ENCODE data around the gene LLGL2.

The LLGL2 gene

GRCh38 chr17:75557075-75557851, 31.8 kb downstream of the LLGL2 start:
- TF ChIP-seq, protein P1, sequence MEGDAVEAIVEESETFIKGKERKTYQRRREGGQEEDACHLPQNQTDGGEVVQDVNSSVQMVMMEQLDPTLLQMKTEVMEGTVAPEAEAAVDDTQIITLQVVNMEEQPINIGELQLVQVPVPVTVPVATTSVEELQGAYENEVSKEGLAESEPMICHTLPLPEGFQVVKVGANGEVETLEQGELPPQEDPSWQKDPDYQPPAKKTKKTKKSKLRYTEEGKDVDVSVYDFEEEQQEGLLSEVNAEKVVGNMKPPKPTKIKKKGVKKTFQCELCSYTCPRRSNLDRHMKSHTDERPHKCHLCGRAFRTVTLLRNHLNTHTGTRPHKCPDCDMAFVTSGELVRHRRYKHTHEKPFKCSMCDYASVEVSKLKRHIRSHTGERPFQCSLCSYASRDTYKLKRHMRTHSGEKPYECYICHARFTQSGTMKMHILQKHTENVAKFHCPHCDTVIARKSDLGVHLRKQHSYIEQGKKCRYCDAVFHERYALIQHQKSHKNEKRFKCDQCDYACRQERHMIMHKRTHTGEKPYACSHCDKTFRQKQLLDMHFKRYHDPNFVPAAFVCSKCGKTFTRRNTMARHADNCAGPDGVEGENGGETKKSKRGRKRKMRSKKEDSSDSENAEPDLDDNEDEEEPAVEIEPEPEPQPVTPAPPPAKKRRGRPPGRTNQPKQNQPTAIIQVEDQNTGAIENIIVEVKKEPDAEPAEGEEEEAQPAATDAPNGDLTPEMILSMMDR (IDR thresholded peaks at IDR 0.05), result no peak

DNA sequence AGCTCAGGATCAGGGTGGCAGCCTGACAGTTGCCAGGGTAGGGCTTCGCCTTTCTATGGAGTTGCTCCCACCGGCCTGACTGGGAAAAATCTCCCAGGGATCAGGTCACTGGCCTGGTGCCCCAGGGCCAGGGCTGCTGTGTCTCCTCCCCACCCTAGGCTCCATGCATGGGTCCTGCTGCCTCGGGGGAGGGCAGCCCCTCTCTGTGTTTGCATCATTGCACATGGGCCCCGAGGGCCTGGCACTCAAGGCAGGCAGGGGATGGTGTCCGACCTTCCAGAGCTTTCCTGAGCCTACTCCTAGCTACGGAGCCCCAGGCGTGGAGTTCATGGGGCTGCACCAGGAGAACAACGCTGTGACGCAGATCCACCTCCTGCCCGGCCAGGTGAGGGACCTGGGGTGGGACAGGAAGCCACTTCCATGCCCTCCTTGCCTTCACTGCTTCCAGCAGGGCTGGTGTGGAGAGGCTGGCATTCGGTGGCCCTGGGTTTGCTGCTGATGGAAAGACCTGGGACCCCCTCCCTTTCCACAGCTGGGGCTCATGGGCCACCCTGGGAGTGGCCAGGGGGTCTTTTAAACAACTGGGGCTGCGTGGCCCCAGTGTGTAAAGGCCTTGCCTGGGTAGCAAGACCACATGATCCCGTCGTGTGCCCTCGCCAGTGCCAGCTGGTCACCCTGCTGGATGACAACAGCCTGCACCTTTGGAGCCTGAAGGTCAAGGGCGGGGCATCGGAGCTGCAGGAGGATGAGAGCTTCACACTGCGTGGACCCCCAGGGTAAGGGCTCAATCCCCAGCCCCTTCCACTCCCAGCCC, 32.6 kb downstream of the LLGL2 start:
- TF ChIP-seq, protein P1 (IDR thresholded peaks at IDR 0.05), result no peak

- TF ChIP-seq, protein P1 (IDR thresholded peaks at IDR 0.05), result no peak
These were observed 33.4 kb downstream of the LLGL2 start for GRCh38 chr17:75558666-75559530.

GRCh38 chr17:75559958-75560533, 34.5 kb downstream of the LLGL2 start:
- TF ChIP-seq, protein P1 (IDR thresholded peaks at IDR 0.05), result no peak

GRCh38 chr17:75561927-75562603, 36.6 kb downstream of the LLGL2 start:
- TF ChIP-seq, protein P1 (IDR thresholded peaks at IDR 0.05), result no peak

DNA sequence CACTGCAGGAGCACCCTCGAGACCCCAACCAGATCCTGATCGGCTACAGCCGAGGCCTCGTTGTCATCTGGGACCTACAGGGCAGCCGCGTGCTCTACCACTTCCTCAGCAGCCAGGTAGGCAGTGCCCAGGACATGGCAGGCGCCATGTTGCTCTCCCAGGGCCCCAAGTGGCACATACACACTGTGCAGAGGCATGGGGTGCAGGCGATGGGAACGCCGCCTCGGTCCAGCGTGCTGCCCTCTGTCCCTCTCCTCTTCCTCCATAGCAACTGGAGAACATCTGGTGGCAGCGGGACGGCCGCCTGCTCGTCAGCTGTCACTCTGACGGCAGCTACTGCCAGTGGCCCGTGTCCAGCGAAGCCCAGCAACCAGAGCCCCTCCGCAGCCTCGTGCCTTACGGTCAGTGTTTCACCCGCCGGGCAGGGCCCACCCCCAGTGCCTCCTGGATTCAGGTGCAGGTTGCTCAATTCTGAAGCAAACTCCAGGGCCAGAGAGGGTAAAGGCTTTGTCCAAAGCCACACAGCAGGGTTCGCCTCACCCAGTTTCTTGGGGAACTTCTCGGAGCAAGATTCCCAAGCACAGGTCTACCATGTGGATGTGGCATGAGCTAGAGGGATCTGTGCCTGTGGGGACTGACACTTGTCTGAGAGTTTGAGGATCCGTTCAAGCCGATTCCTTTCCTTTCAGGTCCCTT, 37.7 kb downstream of the LLGL2 start:
- TF ChIP-seq, protein P1 (IDR thresholded peaks at IDR 0.05), result no peak
